HS-27A (cell line): Measurements from ENCODE around the gene TBC1D30.
"Not testable (repeated sequence)": the region's sequence is repeated elsewhere in the genome, so short reads cannot be mapped to it uniquely, and the experiment has no call there.

Experiments used
- DNase-seq: peaks from one replicate; pipeline ENCODE4 v3.0.0-alpha.2; 2012; ENCODE audit warnings: low read depth, missing footprints

Gene TBC1D30

GRCh38 chr12:64806173-64806572 is 18.3 kb upstream of the TBC1D30 start:
- DNase-seq: no peak

GRCh38 chr12:64806593-64807460 is 17.6 kb upstream of the TBC1D30 start:
- no peak for DNase-seq

GRCh38 chr12:64808110-64808509 is 16.3 kb upstream of the TBC1D30 start:
- no peak for DNase-seq

- no peak for DNase-seq
Observed at GRCh38 chr12:64810831-64811230, 13.6 kb upstream of the TBC1D30 start.

GRCh38 chr12:64813723-64814122 is 10.7 kb upstream of the TBC1D30 start:
- DNase-seq: no peak

GRCh38 chr12:64814432-64814831 is 10.0 kb upstream of the TBC1D30 start:
- DNase-seq: no peak

GRCh38 chr12:64819816-64820402 is 4.5 kb upstream of the TBC1D30 start:
- no peak for DNase-seq

GRCh38 chr12:64820593-64820992 is 3.9 kb upstream of the TBC1D30 start:
- no peak for DNase-seq

GRCh38 chr12:64821116-64821630 is 3.3 kb upstream of the TBC1D30 start:
- DNase-seq: no peak

- DNase-seq: no peak
Observed at GRCh38 chr12:64824130-64824499, 332 bp upstream of the TBC1D30 start.

GRCh38 chr12:64825143-64826021 is 935 bp downstream of the TBC1D30 start:
- DNase-seq: no peak

- DNase-seq: no peak
Observed at GRCh38 chr12:64826234-64826633, 1.8 kb downstream of the TBC1D30 start.

- DNase-seq: no peak
Observed at GRCh38 chr12:64828713-64829112, 4.3 kb downstream of the TBC1D30 start.

GRCh38 chr12:64833928-64834327 is 9.5 kb downstream of the TBC1D30 start:
- no peak for DNase-seq

- DNase-seq: no peak
Observed at GRCh38 chr12:64835901-64836300, 11.5 kb downstream of the TBC1D30 start.

- DNase-seq: no peak
Observed at GRCh38 chr12:64836856-64837255, 12.4 kb downstream of the TBC1D30 start.

- no peak for DNase-seq
Observed at GRCh38 chr12:64837427-64837826, 13.0 kb downstream of the TBC1D30 start.

GRCh38 chr12:64840119-64840518 is 15.7 kb downstream of the TBC1D30 start:
- DNase-seq: no peak

- DNase-seq: no peak
Observed at GRCh38 chr12:64840949-64841717, 16.7 kb downstream of the TBC1D30 start.

GRCh38 chr12:64848409-64848808 is 24.0 kb downstream of the TBC1D30 start:
- not testable (repeated sequence) for DNase-seq

GRCh38 chr12:64858882-64859605 is 34.6 kb downstream of the TBC1D30 start:
- DNase-seq: no peak
